ENCODE results near the gene UNC119B.
"Not testable (repeated sequence)": the region's sequence is repeated elsewhere in the genome, so short reads cannot be mapped to it uniquely, and the experiment has no call there.

The UNC119B gene

DNA sequence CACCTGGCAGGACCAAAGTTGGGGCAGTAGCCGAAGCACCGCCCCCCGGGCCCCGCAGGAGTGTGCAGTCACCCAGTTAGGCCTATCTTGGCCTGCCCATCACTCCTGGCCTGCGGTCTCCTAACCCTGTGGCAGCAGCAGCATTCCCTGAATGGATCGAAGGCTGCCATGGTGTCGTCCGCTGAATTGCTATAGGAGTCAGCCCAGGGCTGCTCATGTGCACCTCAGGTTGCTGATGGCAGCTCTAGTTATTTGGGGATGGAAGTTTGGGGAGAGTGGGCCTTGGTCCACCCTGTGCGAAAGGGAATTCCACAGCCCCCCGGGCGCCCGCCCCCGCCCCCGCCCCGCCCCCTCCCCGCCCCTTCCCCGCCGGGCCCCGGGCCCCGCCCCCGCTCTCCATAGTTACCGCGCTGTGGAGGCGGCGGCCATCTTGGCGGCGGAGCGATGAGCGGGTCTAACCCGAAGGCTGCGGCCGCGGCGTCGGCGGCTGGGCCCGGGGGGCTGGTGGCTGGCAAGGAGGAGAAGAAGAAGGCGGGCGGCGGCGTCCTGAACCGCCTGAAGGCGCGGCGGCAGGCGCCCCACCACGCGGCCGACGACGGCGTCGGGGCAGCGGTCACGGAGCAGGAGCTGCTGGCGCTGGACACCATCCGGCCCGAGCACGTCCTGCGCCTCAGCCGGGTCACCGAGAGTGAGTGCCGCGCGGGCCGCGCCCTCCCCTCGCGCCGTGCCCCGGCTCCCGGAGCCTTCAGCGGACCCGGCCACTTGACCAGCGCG, at the start of gene UNC119B:
UNC119B (plus strand) TSS at position 428 of the 774 bp plus-strand sequence; CDS start at position 445, 17 bp downstream.
- Histone ChIP-seq H3K4me3 (ENCODE audit: low read length) (peak within 1 kb of the TSS; percentile 90), H3K27me3 (replicated peaks; ENCODE audit: control insufficient read depth, insufficient read depth, low read length) (no peaks in the 10 kb centered on the region), H3K9me3 (ENCODE audit: control insufficient read depth, low read length) (no peaks in the 10 kb centered on the region), H3K9ac (ENCODE audit: low read length) (peak within 1 kb of the TSS; percentile 91), H3K4me1 (ENCODE audit: control insufficient read depth, insufficient read depth, low read length) (peaks cover 16% of the 10 kb centered on the region), H3K36me3 (ENCODE audit: control insufficient read depth, insufficient read depth, low read length, severe bottlenecking) (peaks cover 19% of the 10 kb centered on the region)
- DNase-seq (ENCODE audit: low read depth), result peak; percentile 80

DNA sequence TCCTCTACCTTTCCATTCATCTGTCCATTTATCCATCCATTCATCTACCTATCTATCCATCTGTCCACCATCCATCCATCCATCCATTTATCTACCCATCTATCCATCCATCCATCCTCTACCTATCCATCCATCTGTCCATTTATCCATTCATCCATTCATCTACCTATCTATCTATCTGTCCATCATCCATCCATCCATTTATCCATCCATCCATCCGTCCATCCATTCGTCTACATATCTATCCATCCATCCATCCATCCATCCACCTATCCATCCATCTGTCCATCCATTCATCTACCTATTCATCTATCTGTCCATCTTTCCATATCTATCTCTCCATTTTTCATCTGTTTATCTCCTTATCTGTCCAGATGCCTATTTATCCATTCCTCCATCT, 48.8 kb upstream of the UNC119B start:
- no peaks in the 10 kb centered on the region for H3K9me3 ChIP-seq (ENCODE audit: control insufficient read depth, low read length)
- H3K27me3 ChIP-seq (replicated peaks; ENCODE audit: control insufficient read depth, insufficient read depth, low read length), result peaks cover 43% of the 10 kb centered on the region
- no peaks in the 10 kb centered on the region for H3K4me1 ChIP-seq (ENCODE audit: control insufficient read depth, insufficient read depth, low read length)
- H3K36me3 ChIP-seq (ENCODE audit: control insufficient read depth, insufficient read depth, low read length, severe bottlenecking), result no peaks in the 10 kb centered on the region
- no peak overlapping the region for H3K4me3 ChIP-seq (ENCODE audit: low read length)
- no peak overlapping the region for H3K9ac ChIP-seq (ENCODE audit: low read length)
- DNase-seq (ENCODE audit: low read depth), result no peak

DNA sequence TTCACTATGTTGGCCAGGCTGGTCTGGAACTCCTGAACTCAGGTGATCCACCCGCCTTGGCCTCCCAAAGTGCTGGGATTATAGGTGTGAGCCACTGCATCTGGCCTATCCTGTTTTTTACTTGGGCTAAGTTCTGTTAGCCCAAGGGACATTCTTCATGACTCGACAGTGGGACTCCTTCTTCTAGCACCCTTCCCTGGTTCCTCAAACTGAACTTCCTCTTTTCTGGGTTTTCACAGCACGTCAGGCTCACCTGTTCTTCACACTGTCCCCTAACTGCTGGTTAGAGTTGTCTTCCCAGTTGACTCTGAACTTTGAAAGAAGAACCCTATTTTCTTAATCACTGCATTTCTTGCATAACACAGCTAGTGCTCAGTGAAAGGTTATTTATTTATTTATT, 47.4 kb upstream of the UNC119B start:
- H3K36me3 ChIP-seq (ENCODE audit: control insufficient read depth, insufficient read depth, low read length, severe bottlenecking), result no peaks in the 10 kb centered on the region
- DNase-seq (ENCODE audit: low read depth), result no peak
- H3K9ac ChIP-seq (ENCODE audit: low read length), result no peak overlapping the region
- no peaks in the 10 kb centered on the region for H3K9me3 ChIP-seq (ENCODE audit: control insufficient read depth, low read length)
- H3K4me1 ChIP-seq (ENCODE audit: control insufficient read depth, insufficient read depth, low read length), result no peaks in the 10 kb centered on the region
- peaks cover 37% of the 10 kb centered on the region for H3K27me3 ChIP-seq (replicated peaks; ENCODE audit: control insufficient read depth, insufficient read depth, low read length)
- H3K4me3 ChIP-seq (ENCODE audit: low read length), result no peak overlapping the region

DNA sequence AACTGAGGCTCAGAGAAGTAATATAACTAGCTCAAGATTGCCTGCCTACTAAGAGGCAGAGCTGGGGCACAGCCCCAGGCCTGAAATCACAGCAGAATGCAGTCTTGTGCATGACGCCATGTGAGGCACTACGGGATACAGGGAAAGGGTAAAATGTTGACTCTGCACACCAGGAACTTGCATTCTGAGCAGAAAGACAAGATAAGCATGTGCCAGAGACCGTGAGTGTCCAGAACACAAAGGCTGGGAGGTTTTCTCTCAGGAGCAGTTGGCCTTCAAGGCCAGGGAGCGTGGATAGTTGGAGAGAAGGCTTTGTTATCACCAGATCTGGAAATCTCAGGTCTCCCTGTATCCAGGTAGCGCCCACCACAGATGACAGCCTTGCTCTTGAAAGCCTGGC, 46.5 kb upstream of the UNC119B start:
- Histone ChIP-seq H3K9me3 (ENCODE audit: control insufficient read depth, low read length) (no peaks in the 10 kb centered on the region), H3K4me1 (ENCODE audit: control insufficient read depth, insufficient read depth, low read length) (no peaks in the 10 kb centered on the region), H3K27me3 (replicated peaks; ENCODE audit: control insufficient read depth, insufficient read depth, low read length) (peaks cover 37% of the 10 kb centered on the region), H3K36me3 (ENCODE audit: control insufficient read depth, insufficient read depth, low read length, severe bottlenecking) (no peaks in the 10 kb centered on the region), H3K4me3 (ENCODE audit: low read length) (no peak overlapping the region), H3K9ac (ENCODE audit: low read length) (no peak overlapping the region)
- DNase-seq (ENCODE audit: low read depth), result no peak

DNA sequence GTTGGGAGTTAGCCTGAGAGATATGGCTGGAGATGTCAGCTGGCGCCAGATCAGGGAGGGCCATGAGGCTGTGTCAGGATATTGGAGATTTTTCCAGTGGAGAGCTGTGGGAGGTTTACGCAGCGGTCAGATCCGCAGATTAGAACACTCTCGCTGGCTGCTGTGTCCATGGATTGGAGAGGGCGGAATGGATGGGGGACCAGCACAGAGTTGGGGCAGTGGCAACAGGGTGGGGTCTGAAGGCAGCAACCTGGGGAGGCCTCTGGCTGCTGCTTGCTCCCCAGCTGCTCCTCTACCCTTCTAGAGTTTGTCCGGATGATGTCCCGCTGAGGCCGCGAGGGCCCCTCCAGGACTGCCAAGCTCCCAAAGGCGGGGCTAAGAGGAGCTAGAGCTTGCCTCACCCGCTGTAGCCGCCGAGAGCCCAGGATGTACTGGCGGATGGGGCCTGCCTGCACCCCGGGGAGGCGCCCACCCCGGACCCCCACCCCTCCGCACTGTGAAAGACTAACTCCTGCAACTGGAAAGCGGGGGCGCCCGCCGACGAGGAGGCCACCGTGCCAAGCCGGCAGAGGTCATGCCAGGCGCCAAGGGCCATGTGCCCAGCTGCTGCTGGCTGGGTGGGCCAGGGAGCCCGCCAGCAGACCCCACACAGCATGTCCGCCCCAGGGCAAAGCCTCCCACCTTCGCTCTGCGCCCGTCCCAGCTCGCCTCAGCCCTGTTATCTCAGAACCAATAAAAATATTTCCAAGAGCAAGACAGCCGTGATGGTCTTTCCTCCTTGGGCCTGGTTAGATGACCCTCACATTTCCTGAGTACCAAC, 43.5 kb upstream of the UNC119B start:
- H3K4me3 ChIP-seq (ENCODE audit: low read length), result no peak overlapping the region
- peaks cover 12% of the 10 kb centered on the region for H3K27me3 ChIP-seq (replicated peaks; ENCODE audit: control insufficient read depth, insufficient read depth, low read length)
- no peaks in the 10 kb centered on the region for H3K9me3 ChIP-seq (ENCODE audit: control insufficient read depth, low read length)
- H3K36me3 ChIP-seq (ENCODE audit: control insufficient read depth, insufficient read depth, low read length, severe bottlenecking), result no peaks in the 10 kb centered on the region
- peaks cover 5% of the 10 kb centered on the region for H3K4me1 ChIP-seq (ENCODE audit: control insufficient read depth, insufficient read depth, low read length)
- DNase-seq (ENCODE audit: low read depth), result no peak
- no peak overlapping the region for H3K9ac ChIP-seq (ENCODE audit: low read length)

DNA sequence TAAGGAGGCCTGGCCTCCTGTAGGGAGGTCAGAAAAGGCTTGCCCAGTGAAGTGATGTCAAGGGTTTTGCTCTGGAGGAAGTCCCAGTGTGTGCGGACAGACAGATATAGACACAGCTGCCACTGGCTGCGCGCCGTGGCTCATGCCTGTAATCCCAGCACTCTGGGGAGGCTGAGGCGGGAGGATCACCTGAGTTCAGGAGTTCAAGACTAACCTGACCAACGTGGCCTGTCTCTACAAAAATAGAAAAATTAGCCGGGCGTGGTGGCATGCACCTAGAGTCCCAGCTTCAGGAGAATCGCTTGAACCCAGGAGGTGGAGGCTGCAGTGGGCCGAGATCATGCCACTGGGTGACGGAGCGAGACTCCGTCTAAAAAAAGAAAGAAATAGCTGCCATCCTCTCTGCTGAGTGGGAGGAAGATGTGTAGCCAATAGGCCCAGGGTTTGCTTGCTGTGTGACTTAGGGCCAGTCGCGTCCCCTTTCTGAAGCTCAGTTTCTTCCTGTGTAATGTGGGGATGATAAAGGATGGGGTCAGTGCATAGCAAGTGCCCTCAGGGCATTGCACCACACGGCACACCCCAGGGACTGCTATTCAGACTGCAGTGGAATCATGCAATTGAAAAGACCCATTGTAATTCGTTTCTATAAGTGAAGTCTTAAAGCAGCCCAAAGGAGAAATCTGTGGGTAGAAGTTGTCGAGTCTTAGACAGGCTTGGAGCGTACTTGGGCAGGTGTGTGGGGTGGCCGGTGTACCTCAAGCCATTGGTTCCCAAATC, 42.0 kb upstream of the UNC119B start:
- DNase-seq (ENCODE audit: low read depth), result no peak
- Histone ChIP-seq H3K9ac (ENCODE audit: low read length) (no peak overlapping the region), H3K27me3 (replicated peaks; ENCODE audit: control insufficient read depth, insufficient read depth, low read length) (peaks cover 8% of the 10 kb centered on the region), H3K9me3 (ENCODE audit: control insufficient read depth, low read length) (no peaks in the 10 kb centered on the region), H3K4me1 (ENCODE audit: control insufficient read depth, insufficient read depth, low read length) (peaks cover 5% of the 10 kb centered on the region), H3K36me3 (ENCODE audit: control insufficient read depth, insufficient read depth, low read length, severe bottlenecking) (no peaks in the 10 kb centered on the region), H3K4me3 (ENCODE audit: low read length) (no peak overlapping the region)

DNA sequence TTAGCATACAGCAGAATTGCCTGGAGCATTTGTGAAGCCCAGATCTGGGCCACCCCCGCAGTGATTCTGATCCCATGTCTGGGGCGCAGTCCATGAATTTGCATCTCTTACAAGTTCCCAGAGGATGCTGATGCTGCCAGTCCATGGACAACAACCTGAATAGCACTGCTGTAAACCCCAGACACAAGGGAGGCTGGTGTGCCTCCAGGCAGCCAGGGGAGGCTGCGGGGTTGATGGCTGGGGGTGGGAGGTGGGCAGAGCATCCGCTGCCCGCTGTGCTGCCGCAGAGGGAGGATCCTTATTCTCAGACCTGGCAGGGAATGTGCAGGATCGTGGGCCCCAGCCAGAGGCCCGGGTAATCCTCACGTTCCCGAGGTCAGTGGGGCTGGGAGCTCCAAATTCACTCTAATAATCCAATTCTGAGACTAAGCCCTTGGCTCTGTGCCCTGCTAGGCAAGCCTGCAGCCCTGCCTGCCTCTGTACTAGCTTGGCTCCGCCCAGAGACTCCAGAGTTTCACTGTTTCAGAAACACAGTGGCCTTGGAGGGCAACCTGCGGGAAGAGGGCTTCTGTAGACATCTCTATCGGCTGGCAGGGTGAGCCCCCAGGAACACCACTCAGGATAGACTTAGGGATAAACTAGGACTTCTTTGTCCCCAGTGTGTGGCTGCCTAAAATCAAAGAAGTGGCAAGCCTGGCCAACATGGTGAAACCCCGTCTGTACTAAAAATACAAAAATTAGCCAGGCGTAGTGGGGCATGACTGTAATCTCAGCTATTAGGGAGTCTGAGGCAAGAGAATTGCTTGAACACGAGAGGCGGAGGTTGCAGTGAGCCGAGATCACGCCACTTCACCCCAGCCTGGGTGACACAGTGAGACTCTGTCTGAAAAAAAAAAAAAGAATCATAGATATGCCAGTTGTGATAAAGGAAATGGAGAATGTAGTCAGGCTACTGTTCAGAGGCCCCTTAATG, 41.1 kb upstream of the UNC119B start:
- H3K9me3 ChIP-seq (ENCODE audit: control insufficient read depth, low read length), result no peaks in the 10 kb centered on the region
- peak overlapping the region; percentile 39 for H3K9ac ChIP-seq (ENCODE audit: low read length)
- no peak overlapping the region for H3K4me3 ChIP-seq (ENCODE audit: low read length)
- peak; percentile 57 for DNase-seq (ENCODE audit: low read depth)
- no peaks in the 10 kb centered on the region for H3K36me3 ChIP-seq (ENCODE audit: control insufficient read depth, insufficient read depth, low read length, severe bottlenecking)
- peaks cover 5% of the 10 kb centered on the region for H3K4me1 ChIP-seq (ENCODE audit: control insufficient read depth, insufficient read depth, low read length)
- peaks cover 16% of the 10 kb centered on the region for H3K27me3 ChIP-seq (replicated peaks; ENCODE audit: control insufficient read depth, insufficient read depth, low read length)

DNA sequence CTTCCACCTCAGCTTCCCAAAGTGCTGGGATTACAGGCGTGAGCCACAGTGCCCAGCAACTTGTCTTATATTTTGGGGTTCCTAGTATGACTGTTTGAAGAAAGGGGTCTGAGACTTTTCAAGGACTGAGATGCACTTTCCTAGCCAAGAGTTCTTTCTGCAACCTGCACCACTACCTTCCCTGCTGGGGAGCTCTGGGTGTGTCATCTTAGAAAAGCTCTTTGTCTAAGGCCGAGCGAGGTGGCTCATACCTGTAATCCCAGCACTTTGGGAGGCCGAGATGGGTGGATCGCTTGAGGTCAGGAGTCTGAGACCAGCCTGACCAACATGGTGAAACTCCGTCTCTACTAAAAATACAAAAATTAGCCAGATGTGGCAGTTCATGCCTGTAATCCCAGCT, 40.0 kb upstream of the UNC119B start:
- peaks cover 20% of the 10 kb centered on the region for H3K27me3 ChIP-seq (replicated peaks; ENCODE audit: control insufficient read depth, insufficient read depth, low read length)
- DNase-seq (ENCODE audit: low read depth); H3K36me3 ChIP-seq (ENCODE audit: control insufficient read depth, insufficient read depth, low read length, severe bottlenecking); H3K4me1 ChIP-seq (ENCODE audit: control insufficient read depth, insufficient read depth, low read length); H3K4me3 ChIP-seq (ENCODE audit: low read length); H3K9ac ChIP-seq (ENCODE audit: low read length); H3K9me3 ChIP-seq (ENCODE audit: control insufficient read depth, low read length): not testable (repeated sequence)

DNA sequence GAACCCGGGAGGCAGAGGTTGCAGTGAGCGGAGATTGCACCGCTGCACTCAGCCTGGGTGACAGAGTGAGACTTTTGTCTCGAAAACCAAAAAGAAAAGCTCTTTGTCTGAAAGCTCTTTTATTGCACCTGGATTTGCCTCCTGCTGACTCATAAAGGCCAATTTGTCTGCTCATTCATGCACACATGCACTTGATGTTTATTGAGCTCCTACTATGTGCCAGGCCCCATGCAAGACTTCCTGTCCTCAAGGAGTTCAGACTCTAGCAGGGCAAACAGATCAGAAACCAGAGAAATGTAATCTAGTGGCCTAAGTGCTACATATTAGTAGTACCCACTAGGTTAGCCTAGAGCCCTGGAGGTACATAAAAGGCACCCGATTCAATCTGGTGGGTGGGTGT, 39.6 kb upstream of the UNC119B start:
- Histone ChIP-seq H3K4me3 (ENCODE audit: low read length) (no peak overlapping the region), H3K36me3 (ENCODE audit: control insufficient read depth, insufficient read depth, low read length, severe bottlenecking) (no peaks in the 10 kb centered on the region), H3K27me3 (replicated peaks; ENCODE audit: control insufficient read depth, insufficient read depth, low read length) (peaks cover 23% of the 10 kb centered on the region), H3K9ac (ENCODE audit: low read length) (no peak overlapping the region), H3K4me1 (ENCODE audit: control insufficient read depth, insufficient read depth, low read length) (peaks cover 5% of the 10 kb centered on the region), H3K9me3 (ENCODE audit: control insufficient read depth, low read length) (no peaks in the 10 kb centered on the region)
- no peak for DNase-seq (ENCODE audit: low read depth)

DNA sequence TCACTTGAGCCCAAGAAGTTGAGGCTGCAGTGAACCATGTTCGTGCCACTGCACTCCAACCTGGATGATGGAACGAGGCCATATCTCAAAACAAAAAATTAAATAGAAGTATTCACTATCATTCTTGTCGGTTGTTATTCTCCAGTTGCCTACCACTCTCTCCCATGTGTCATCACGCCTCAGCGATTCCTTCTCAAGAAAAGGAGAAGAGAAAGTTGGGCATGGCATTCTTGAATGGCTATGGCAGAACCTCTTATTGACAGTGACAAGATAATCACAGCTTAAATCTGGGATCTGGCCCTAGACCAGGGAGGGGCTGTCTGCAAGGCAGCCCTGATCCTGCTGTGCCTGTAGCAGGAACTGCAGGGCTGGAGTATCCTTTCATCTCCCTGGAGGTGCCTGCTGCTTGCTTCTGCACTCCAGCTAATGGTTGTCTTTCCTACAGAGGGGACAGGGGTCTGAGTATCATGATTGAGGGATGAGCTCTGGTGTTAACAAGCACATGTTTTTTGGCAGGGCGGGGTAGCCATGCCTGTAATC, 36.1 kb upstream of the UNC119B start:
- Histone ChIP-seq H3K9me3 (ENCODE audit: control insufficient read depth, low read length) (no peaks in the 10 kb centered on the region), H3K4me3 (ENCODE audit: low read length) (no peak overlapping the region), H3K9ac (ENCODE audit: low read length) (no peak overlapping the region), H3K36me3 (ENCODE audit: control insufficient read depth, insufficient read depth, low read length, severe bottlenecking) (no peaks in the 10 kb centered on the region), H3K4me1 (ENCODE audit: control insufficient read depth, insufficient read depth, low read length) (peaks cover 3% of the 10 kb centered on the region), H3K27me3 (replicated peaks; ENCODE audit: control insufficient read depth, insufficient read depth, low read length) (peaks cover 19% of the 10 kb centered on the region)
- no peak for DNase-seq (ENCODE audit: low read depth)
